ENCODE data around the gene SAFB2.

- TF ChIP-seq POLR2A (IDR thresholded peaks at IDR 0.05) (no peak), CTCF (IDR thresholded peaks at IDR 0.05 in 4 of 5, conservative IDR thresholded peaks at IDR 0.05 in 1 of 5) (no peak)
Observed at GRCh38 chr19:5591476-5591875, 31.1 kb downstream of the SAFB2 start.
